WERI-Rb-1 (cell line): ENCODE data around the gene SPOCK1.

Source experiments
- DNase-seq: peaks from one replicate; pipeline ENCODE4 v3.0.0-alpha.2; 2020
- H3K27ac ChIP-seq: fragments of 250-450 bp; sonication (Bioruptor Pico); 2 replicates; pipeline ENCODE4 v1.5.1; 2020; ENCODE audit warnings: mild to moderate bottlenecking, moderate library complexity
- H3K27me3 ChIP-seq: fragments of 250-450 bp; sonication (Bioruptor Pico); 2 replicates; pipeline ENCODE4 v1.5.1; 2021; ENCODE audit warnings: mild to moderate bottlenecking, low read depth, moderate library complexity; ENCODE audit not compliant: insufficient read depth, severe bottlenecking
- H3K36me3 ChIP-seq: fragments of 250-450 bp; sonication (Bioruptor Pico); 2 replicates; pipeline ENCODE4 v1.5.1; 2020; ENCODE audit warnings: mild to moderate bottlenecking, moderate library complexity
- H3K4me3 ChIP-seq: 2 replicates; pipeline ENCODE4 v1.5.1; 2011; ENCODE audit warnings: low read depth, mild to moderate bottlenecking, control low read depth, low read length
- H3K9me3 ChIP-seq: fragments of 250-450 bp; sonication (Bioruptor Pico); 2 replicates; pipeline ENCODE4 v1.5.1; 2021; ENCODE audit warnings: mild to moderate bottlenecking, moderate library complexity; ENCODE audit not compliant: severe bottlenecking
- TF ChIP-seq, protein P1 (sequence below): IDR thresholded peaks from 2 replicates; pipeline ENCODE4 v1.5.1; 2011; ENCODE audit warnings: low read depth, mild to moderate bottlenecking, control low read depth, inconsistent platforms, low read length

SPOCK1 gene

DNA sequence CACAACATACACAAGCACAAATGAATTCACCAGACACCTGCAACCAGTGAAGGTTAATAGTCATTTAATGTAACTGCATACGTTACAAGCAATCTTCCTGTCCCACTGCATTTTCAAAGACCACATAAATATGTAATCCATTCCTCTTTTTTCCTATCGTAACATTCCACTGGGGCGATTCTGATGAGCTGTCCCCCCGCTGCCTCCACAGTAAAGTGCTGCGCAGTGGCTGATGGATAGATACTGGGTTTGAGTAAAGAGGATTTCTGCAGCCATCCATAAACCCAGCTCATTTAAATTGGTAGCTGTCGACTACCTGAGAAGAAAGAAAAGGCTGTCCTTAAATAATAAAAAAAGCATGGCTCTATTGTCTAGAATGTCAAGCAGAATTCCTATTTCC, 181.1 kb downstream of the SPOCK1 start:
- no peaks in the 10 kb centered on the region for H3K36me3 ChIP-seq
- H3K27ac ChIP-seq: no peak overlapping the region
- no peak for DNase-seq
- H3K27me3 ChIP-seq: no peaks in the 10 kb centered on the region
- H3K9me3 ChIP-seq: no peaks in the 10 kb centered on the region
- TF ChIP-seq, protein P1, sequence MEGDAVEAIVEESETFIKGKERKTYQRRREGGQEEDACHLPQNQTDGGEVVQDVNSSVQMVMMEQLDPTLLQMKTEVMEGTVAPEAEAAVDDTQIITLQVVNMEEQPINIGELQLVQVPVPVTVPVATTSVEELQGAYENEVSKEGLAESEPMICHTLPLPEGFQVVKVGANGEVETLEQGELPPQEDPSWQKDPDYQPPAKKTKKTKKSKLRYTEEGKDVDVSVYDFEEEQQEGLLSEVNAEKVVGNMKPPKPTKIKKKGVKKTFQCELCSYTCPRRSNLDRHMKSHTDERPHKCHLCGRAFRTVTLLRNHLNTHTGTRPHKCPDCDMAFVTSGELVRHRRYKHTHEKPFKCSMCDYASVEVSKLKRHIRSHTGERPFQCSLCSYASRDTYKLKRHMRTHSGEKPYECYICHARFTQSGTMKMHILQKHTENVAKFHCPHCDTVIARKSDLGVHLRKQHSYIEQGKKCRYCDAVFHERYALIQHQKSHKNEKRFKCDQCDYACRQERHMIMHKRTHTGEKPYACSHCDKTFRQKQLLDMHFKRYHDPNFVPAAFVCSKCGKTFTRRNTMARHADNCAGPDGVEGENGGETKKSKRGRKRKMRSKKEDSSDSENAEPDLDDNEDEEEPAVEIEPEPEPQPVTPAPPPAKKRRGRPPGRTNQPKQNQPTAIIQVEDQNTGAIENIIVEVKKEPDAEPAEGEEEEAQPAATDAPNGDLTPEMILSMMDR: no peak
- no peak overlapping the region for H3K4me3 ChIP-seq

- H3K9me3 ChIP-seq: no peaks in the 10 kb centered on the region
- TF ChIP-seq, protein P1: no peak
- DNase-seq: no peak
- H3K27me3 ChIP-seq: no peaks in the 10 kb centered on the region
- no peak overlapping the region for H3K27ac ChIP-seq
- H3K36me3 ChIP-seq: no peaks in the 10 kb centered on the region
- no peak overlapping the region for H3K4me3 ChIP-seq
These were observed 182.8 kb downstream of the SPOCK1 start for GRCh38 chr5:137316346-137316736.

GRCh38 chr5:137315534-137316345, 183.4 kb downstream of the SPOCK1 start:
- no peak for DNase-seq
- Histone ChIP-seq H3K36me3 (no peaks in the 10 kb centered on the region), H3K27ac (no peak overlapping the region), H3K4me3 (no peak overlapping the region), H3K9me3 (no peaks in the 10 kb centered on the region), H3K27me3 (no peaks in the 10 kb centered on the region)
- TF ChIP-seq, protein P1: no peak

GRCh38 chr5:137315109-137315508, 184.0 kb downstream of the SPOCK1 start:
- Histone ChIP-seq H3K27ac (no peak overlapping the region), H3K36me3 (no peaks in the 10 kb centered on the region), H3K4me3 (no peak overlapping the region), H3K9me3 (no peaks in the 10 kb centered on the region), H3K27me3 (no peaks in the 10 kb centered on the region)
- DNase-seq: no peak
- TF ChIP-seq, protein P1: no peak

- TF ChIP-seq, protein P1: no peak
- H3K4me3 ChIP-seq: no peak overlapping the region
- no peaks in the 10 kb centered on the region for H3K9me3 ChIP-seq
These were observed 185.5 kb downstream of the SPOCK1 start for GRCh38 chr5:137313526-137314175.

More at GRCh38 chr5:137313526-137314175, 185.5 kb downstream of the SPOCK1 start:
- Histone ChIP-seq H3K27me3 (no peaks in the 10 kb centered on the region), H3K36me3 (no peaks in the 10 kb centered on the region), H3K27ac (no peak overlapping the region)
- no peak for DNase-seq
